CD14-positive monocyte (primary cell): ENCODE measurements around the gene TNIP3. TPM values are rescaled to one million over a fixed set of nuclear protein-coding genes. Genes with fewer than 3 reads are reported as not detected.

Source experiments
- DNase-seq, 3 donors: peaks; one replicate each; pipeline ENCODE4 v3.0.0-alpha.2; 2011 to 2022
- H2AFZ ChIP-seq: 2 replicates; pipeline ENCODE4 v1.6.0; 2012; ENCODE audit warnings: mild to moderate bottlenecking, low read depth, low read length, inconsistent platforms; ENCODE audit not compliant: insufficient read depth, poor library complexity, severe bottlenecking
- H3K27ac ChIP-seq, 2 donors: 1 replicate in 1 of 2; 2 replicates in 1 of 2; pipeline ENCODE4 v1.5.1; 2012 to 2013; ENCODE audit warnings: low read length in 2 of 2, control low read depth in 1 of 2, inconsistent platforms in 1 of 2, low read depth in 1 of 2, mild to moderate bottlenecking in 1 of 2
- H3K27me3 ChIP-seq, 2 donors: one replicate each; pipeline versions ENCODE4 v1.6.0 to v1.6.1; 2011 to 2013; ENCODE audit warnings: low read length in 2 of 2; ENCODE audit not compliant: control insufficient read depth in 2 of 2, insufficient read depth in 2 of 2
- H3K36me3 ChIP-seq, 2 donors: replicated peaks in 1 of 2; 1 replicate in 1 of 2; 2 replicates in 1 of 2; pipeline versions ENCODE4 v1.5.1 to v1.6.1; 2012 to 2013; ENCODE audit warnings: low read length in 2 of 2, control low read depth in 1 of 2, inconsistent platforms in 1 of 2, mild to moderate bottlenecking in 1 of 2; ENCODE audit not compliant: insufficient read depth in 2 of 2, control insufficient read depth in 1 of 2
- H3K4me1 ChIP-seq, 2 donors: 1 replicate in 1 of 2; 2 replicates in 1 of 2; pipeline versions ENCODE4 v1.5.1 to v1.6.1; 2012 to 2013; ENCODE audit warnings: low read length in 2 of 2, control low read depth in 1 of 2, inconsistent platforms in 1 of 2, mild to moderate bottlenecking in 1 of 2, moderate library complexity in 1 of 2; ENCODE audit not compliant: insufficient read depth in 2 of 2, control insufficient read depth in 1 of 2
- H3K4me2 ChIP-seq: replicated peaks from 2 replicates; pipeline ENCODE3; 2012; ENCODE audit warnings: low read length, moderate library complexity, mild to moderate bottlenecking; ENCODE audit not compliant: poor library complexity, severe bottlenecking; ENCODE audit errors: extremely low read depth
- H3K4me3 ChIP-seq, 3 experiments: fragments of 200-600 bp in 1 of 3; sonication (generic) in 1 of 3; replicated peaks in 1 of 3; 1 replicate in 2 of 3; 2 replicates in 1 of 3; pipeline ENCODE4 v1.5.1; 2011 to 2013; ENCODE audit warnings: low read length in 3 of 3, mild to moderate bottlenecking in 3 of 3, control low read depth in 2 of 3, low read depth in 2 of 3, inconsistent platforms in 1 of 3, moderate library complexity in 1 of 3
- H3K79me2 ChIP-seq: 2 replicates; pipeline ENCODE4 v1.6.0; 2012; ENCODE audit warnings: mild to moderate bottlenecking, control low read depth, inconsistent platforms, low read length, moderate library complexity; ENCODE audit not compliant: insufficient read depth
- H3K9ac ChIP-seq: 2 replicates; pipeline ENCODE4 v1.6.0; 2017; ENCODE audit warnings: low read length, mild to moderate bottlenecking; ENCODE audit not compliant: insufficient read depth, poor library complexity, severe bottlenecking
- H3K9me3 ChIP-seq, 2 donors: replicated peaks in 1 of 2; 1 replicate in 1 of 2; 2 replicates in 1 of 2; pipeline versions ENCODE4 v1.5.1 to v1.6.1; 2012 to 2013; ENCODE audit warnings: low read length in 2 of 2, control low read depth in 1 of 2; ENCODE audit not compliant: control insufficient read depth in 1 of 2, insufficient read depth in 1 of 2
- H4K20me1 ChIP-seq: 2 replicates; pipeline ENCODE4 v1.6.0; 2012; ENCODE audit warnings: mild to moderate bottlenecking, low read length, control low read depth, moderate library complexity; ENCODE audit not compliant: insufficient read depth
- H3K27ac Mint-ChIP-seq, 7 donors: one replicate each; pipeline ENCODE4 v1.8.0; 2020; ENCODE audit warnings: mild to moderate bottlenecking in 7 of 7, mixed read lengths in 7 of 7, moderate library complexity in 6 of 7, inconsistent platforms in 2 of 7
- H3K27me3 Mint-ChIP-seq, 3 donors: one replicate each; pipeline ENCODE4 v1.8.0; 2021 to 2022; ENCODE audit warnings: low read depth in 3 of 3, mild to moderate bottlenecking in 3 of 3, mixed read lengths in 3 of 3, moderate library complexity in 3 of 3, inconsistent platforms in 1 of 3
- H3K36me3 Mint-ChIP-seq, 2 donors: one replicate each; pipeline ENCODE4 v1.8.0; 2020; ENCODE audit warnings: mixed read lengths in 2 of 2, inconsistent platforms in 1 of 2, mild to moderate bottlenecking in 1 of 2
- H3K4me1 Mint-ChIP-seq: one replicate; pipeline ENCODE4 v1.8.0; 2020; ENCODE audit warnings: mild to moderate bottlenecking, mixed read lengths
- H3K4me3 Mint-ChIP-seq, 2 donors: one replicate each; pipeline ENCODE4 v1.8.0; 2020; ENCODE audit warnings: mild to moderate bottlenecking in 2 of 2, mixed read lengths in 2 of 2, moderate library complexity in 1 of 2
- H3K9me3 Mint-ChIP-seq, 7 donors: one replicate each; pipeline ENCODE4 v1.8.0; 2020 to 2022; ENCODE audit warnings: mixed read lengths in 7 of 7, mild to moderate bottlenecking in 6 of 7, moderate library complexity in 6 of 7, inconsistent platforms in 2 of 7
- CTCF ChIP-seq: fragments of 200-600 bp; IDR thresholded peaks from one replicate; pipeline ENCODE4 v1.8.0; 2022; ENCODE audit warnings: antibody characterized with exemption, mild to moderate bottlenecking
- WGBS: methylation state at CpG from one replicate; pipeline ENCODE4 v1.1.5; 2013; ENCODE audit warnings: missing lambda C conversion rate; ENCODE audit not compliant: insufficient coverage; 5-methylcytosine and 5-hydroxymethylcytosine counted together
- intact Hi-C, 2 donors: fragments of 100-400 bp; cut with micrococcal nuclease; formaldehyde crosslinking; loops; one replicate each; pipeline versions ENCODE4 v1.15.0 to v1.15.1; 2023
- polyA plus RNA-seq, 3 donors: library from polyadenylated mRNA; depleted of rRNA in 1 of 3; unstranded in 2 of 3; stranded (reverse) in 1 of 3; fragments of 300-500 nt in 2 of 3; fragments of >200 nt in 1 of 3; fragmentation: Illumina TruSeq in 2 of 3; gene quantifications; 1 replicate in 2 of 3; 2 replicates in 1 of 3; pipeline ENCODE4 v1.2.3, GENCODE V29; 2012 to 2021

The TNIP3 gene
- polyA plus RNA-seq, 3 donors, result 0.20 TPM; not detected in 2

- no peak overlapping the region for H3K27ac Mint-ChIP-seq
These were observed 37.0 kb downstream of the TNIP3 start for GRCh38 chr4:121127100-121127499.

GRCh38 chr4:121126449-121127006 is 37.6 kb downstream of the TNIP3 start:
- H3K36me3 Mint-ChIP-seq, result no peaks in the 10 kb centered on the region
- peaks cover 2% of the 10 kb centered on the region for H3K4me1 Mint-ChIP-seq
- no CpG with 5 or more reads among the region's 6 CpGs for WGBS
- H3K27ac Mint-ChIP-seq, result no peak overlapping the region
- no peaks in the 10 kb centered on the region for H3K79me2 ChIP-seq
- H3K4me3 Mint-ChIP-seq, result no peak overlapping the region
- intact Hi-C loops, result no loop called here
- H3K27me3 Mint-ChIP-seq, result peaks cover 0 to 4% (median 3%) of the 10 kb centered on the region in 3 donors
- no peaks in the 10 kb centered on the region for H3K9me3 ChIP-seq
- H3K4me3 ChIP-seq, result no peak overlapping the region
- no peak for TF ChIP-seq CTCF
- no peaks in the 10 kb centered on the region for H3K27me3 ChIP-seq
- no peak for DNase-seq
- no peak overlapping the region for H3K9ac ChIP-seq
- H3K36me3 ChIP-seq, result no peaks in the 10 kb centered on the region
- H3K4me2 ChIP-seq, result no peak overlapping the region
- no peak overlapping the region for H3K27ac ChIP-seq
- H4K20me1 ChIP-seq, result no peaks in the 10 kb centered on the region
- no peaks in the 10 kb centered on the region for H3K4me1 ChIP-seq
- H3K9me3 Mint-ChIP-seq, result peaks cover 0 to 2% (median 0%) of the 10 kb centered on the region in 7 donors
- H2AFZ ChIP-seq, result no peak overlapping the region

More at GRCh38 chr4:121127100-121127499, 37.0 kb downstream of the TNIP3 start:
- Mint-ChIP-seq H3K4me3 (no peak overlapping the region), H3K4me1 (peaks cover 2% of the 10 kb centered on the region), H3K9me3 (peaks cover 0 to 2% (median 0%) of the 10 kb centered on the region in 7 donors), H3K36me3 (no peaks in the 10 kb centered on the region), H3K27me3 (peaks cover 0 to 6% (median 3%) of the 10 kb centered on the region in 3 donors)
- H3K79me2 ChIP-seq, result no peaks in the 10 kb centered on the region
- H3K9me3 ChIP-seq, result no peaks in the 10 kb centered on the region
- no peak for DNase-seq
- H3K4me1 ChIP-seq, result no peaks in the 10 kb centered on the region
- no peaks in the 10 kb centered on the region for H4K20me1 ChIP-seq
- H3K36me3 ChIP-seq, result no peaks in the 10 kb centered on the region
- H3K9ac ChIP-seq, result no peak overlapping the region
- H3K27ac ChIP-seq, result no peak overlapping the region
- TF ChIP-seq CTCF, result no peak
- no peak overlapping the region for H3K4me3 ChIP-seq
- 80% methylated on average over 1 of the region's 1 CpG for WGBS
- no peaks in the 10 kb centered on the region for H3K27me3 ChIP-seq
- intact Hi-C loops, result no loop called here
- H2AFZ ChIP-seq, result no peak overlapping the region
- no peak overlapping the region for H3K4me2 ChIP-seq
